ENCODE measurements around the gene ARX. TPM values are rescaled to one million over a fixed set of nuclear protein-coding genes. Genes with fewer than 3 reads are reported as not detected.

The ARX gene
- total and polyA plus RNA-seq, 2 donors (not counting 3 experiments of a cell fraction or from before 2014, with no cell fraction given), result not detected

DNA sequence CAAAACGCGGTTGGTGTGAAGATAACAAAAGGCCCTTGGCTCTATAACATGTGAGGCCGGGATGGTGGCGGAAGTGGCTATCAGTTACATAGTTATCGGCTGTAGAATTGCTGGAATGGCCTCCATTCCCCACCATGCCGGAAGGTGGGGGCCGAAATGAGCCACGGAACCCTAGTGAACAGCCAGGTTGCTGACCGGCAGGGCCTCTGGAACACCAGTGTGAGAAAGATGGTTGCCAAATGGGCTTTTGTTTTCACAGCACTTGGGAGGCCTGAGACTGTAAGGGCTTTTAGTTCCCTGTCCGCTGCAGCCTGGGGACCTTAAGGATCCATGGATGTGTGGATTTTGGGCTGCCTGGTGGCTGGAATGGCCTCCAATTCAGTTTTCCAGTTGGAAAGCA, 23.3 kb upstream of the ARX start:
- H3K27me3 ChIP-seq (ENCODE audit: control insufficient read depth in 2 of 2, insufficient read depth in 2 of 2, low read length in 2 of 2), result no peaks in the 10 kb centered on the region
- no peak overlapping the region for H3K4me3 ChIP-seq (replicated peaks in 1 of 3; ENCODE audit: insufficient read depth in 1 of 3, low read depth in 1 of 3, low read length in 3 of 3)
- dilution Hi-C loops (cut with MboI; ENCODE audit: extremely low pct_ligation_motif_present, low sequenced_read_pairs) (no loop called here), intact Hi-C loops (cut with micrococcal nuclease) (no loop called here)
- H3K27ac ChIP-seq (ENCODE audit: insufficient read depth, low read depth, low read length), result no peak overlapping the region
- no peaks in the 10 kb centered on the region for H3K9me3 ChIP-seq (replicated peaks; ENCODE audit: control insufficient read depth, insufficient read depth, low read length)
- TF ChIP-seq POLR2AphosphoS5 (IDR thresholded peaks at IDR 0.05; ENCODE audit: insufficient read depth, low read depth, low read length) (no peak), GATA2 (IDR thresholded peaks at IDR 0.05; ENCODE audit: insufficient read depth, insufficient read length, low read depth, low read length) (no peak), JUN (IDR thresholded peaks at IDR 0.05; ENCODE audit: borderline replicate concordance, insufficient read depth, insufficient read length, low read depth) (no peak), MYC (IDR thresholded peaks at IDR 0.05; ENCODE audit: low read depth, low read length) (no peak), POLR2A (IDR thresholded peaks at IDR 0.05; ENCODE audit: low read depth, low read length) (no peak)
- H3K9me1 ChIP-seq (replicated peaks; ENCODE audit: control insufficient read depth, extremely low read depth, insufficient read depth, low read length), result no peaks in the 10 kb centered on the region
- BruUV-seq (replicated peaks), result no TSS peak
- no peak overlapping the region for H3K9ac ChIP-seq (replicated peaks; ENCODE audit: extremely low read depth, insufficient read depth, low read length)
- H3K36me3 ChIP-seq (ENCODE audit: control insufficient read depth in 2 of 2, extremely low read depth in 1 of 2, insufficient read depth in 2 of 2, low read length in 2 of 2), result no peaks in the 10 kb centered on the region
- H3K79me2 ChIP-seq (ENCODE audit: control insufficient read depth, insufficient read depth, low read length), result no peaks in the 10 kb centered on the region
- DNase-seq (ENCODE audit: low read depth, low spot score), result no peak
- CTCF ChIA-PET, result no interaction called here
- H3K4me2 ChIP-seq (ENCODE audit: insufficient read depth, low read length), result no peak overlapping the region
- no peaks in the 10 kb centered on the region for H3K4me1 ChIP-seq (ENCODE audit: control insufficient read depth, extremely low read depth, insufficient read depth, low read length)
- no peak overlapping the region for H2AFZ ChIP-seq (ENCODE audit: low read depth, low read length)
- no peaks in the 10 kb centered on the region for H4K20me1 ChIP-seq (replicated peaks; ENCODE audit: control insufficient read depth, extremely low read depth, insufficient read depth, low read length)
- POLR2A ChIA-PET, result no interaction called here
- FAIRE-seq, result no peak

DNA sequence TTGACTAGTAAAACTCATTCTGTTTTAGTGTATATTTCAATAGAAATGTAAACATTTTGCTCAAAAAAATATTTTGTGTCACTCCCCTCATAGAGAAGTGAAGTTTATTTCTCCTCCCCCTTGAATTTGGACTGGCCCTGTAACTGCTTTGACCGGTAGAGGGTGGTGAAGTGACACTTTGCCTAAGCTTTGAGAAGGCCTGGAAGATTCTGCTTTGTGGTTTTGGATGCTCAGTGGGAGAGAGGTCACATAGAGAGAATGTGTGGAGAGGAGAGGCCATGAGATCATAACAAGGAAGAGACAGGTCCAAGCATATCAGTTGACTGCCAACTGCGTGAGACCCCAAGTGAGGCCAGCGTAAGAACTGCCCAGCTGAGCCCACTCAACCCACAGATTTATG, 19.1 kb upstream of the ARX start:
- H3K9ac ChIP-seq (replicated peaks; ENCODE audit: extremely low read depth, insufficient read depth, low read length), result no peak overlapping the region
- H3K4me3 ChIP-seq (replicated peaks in 1 of 3; ENCODE audit: insufficient read depth in 1 of 3, low read depth in 1 of 3, low read length in 3 of 3), result no peak overlapping the region
- H3K9me1 ChIP-seq (replicated peaks; ENCODE audit: control insufficient read depth, extremely low read depth, insufficient read depth, low read length), result no peaks in the 10 kb centered on the region
- no peaks in the 10 kb centered on the region for H3K79me2 ChIP-seq (ENCODE audit: control insufficient read depth, insufficient read depth, low read length)
- TF ChIP-seq, protein P1, sequence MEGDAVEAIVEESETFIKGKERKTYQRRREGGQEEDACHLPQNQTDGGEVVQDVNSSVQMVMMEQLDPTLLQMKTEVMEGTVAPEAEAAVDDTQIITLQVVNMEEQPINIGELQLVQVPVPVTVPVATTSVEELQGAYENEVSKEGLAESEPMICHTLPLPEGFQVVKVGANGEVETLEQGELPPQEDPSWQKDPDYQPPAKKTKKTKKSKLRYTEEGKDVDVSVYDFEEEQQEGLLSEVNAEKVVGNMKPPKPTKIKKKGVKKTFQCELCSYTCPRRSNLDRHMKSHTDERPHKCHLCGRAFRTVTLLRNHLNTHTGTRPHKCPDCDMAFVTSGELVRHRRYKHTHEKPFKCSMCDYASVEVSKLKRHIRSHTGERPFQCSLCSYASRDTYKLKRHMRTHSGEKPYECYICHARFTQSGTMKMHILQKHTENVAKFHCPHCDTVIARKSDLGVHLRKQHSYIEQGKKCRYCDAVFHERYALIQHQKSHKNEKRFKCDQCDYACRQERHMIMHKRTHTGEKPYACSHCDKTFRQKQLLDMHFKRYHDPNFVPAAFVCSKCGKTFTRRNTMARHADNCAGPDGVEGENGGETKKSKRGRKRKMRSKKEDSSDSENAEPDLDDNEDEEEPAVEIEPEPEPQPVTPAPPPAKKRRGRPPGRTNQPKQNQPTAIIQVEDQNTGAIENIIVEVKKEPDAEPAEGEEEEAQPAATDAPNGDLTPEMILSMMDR (IDR thresholded peaks at IDR 0.05; ENCODE audit: extremely low read depth in 1 of 2, insufficient read depth in 1 of 2, low read depth in 1 of 2, low read length in 2 of 2), result no peak
- no peak for TF ChIP-seq POLR2AphosphoS5 (IDR thresholded peaks at IDR 0.05; ENCODE audit: insufficient read depth, low read depth, low read length)
- TF ChIP-seq, protein P2, sequence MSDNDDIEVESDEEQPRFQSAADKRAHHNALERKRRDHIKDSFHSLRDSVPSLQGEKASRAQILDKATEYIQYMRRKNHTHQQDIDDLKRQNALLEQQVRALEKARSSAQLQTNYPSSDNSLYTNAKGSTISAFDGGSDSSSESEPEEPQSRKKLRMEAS (IDR thresholded peaks at IDR 0.05; ENCODE audit: insufficient read depth, insufficient read length), result no peak
- TF ChIP-seq GATA2 (IDR thresholded peaks at IDR 0.05; ENCODE audit: insufficient read depth, insufficient read length, low read depth, low read length), result no peak
- no peak for TF ChIP-seq FOS (IDR thresholded peaks at IDR 0.05; ENCODE audit: borderline replicate concordance, insufficient read depth, low read length)
- no peak for TF ChIP-seq POLR2A (IDR thresholded peaks at IDR 0.05; ENCODE audit: low read depth, low read length)
- no peak for TF ChIP-seq JUN (IDR thresholded peaks at IDR 0.05; ENCODE audit: borderline replicate concordance, insufficient read depth, insufficient read length, low read depth)
- no peak for TF ChIP-seq EZH2 (IDR thresholded peaks at IDR 0.05; ENCODE audit: borderline replicate concordance, low read depth, low read length, severe bottlenecking)
- no peak for TF ChIP-seq MYC (IDR thresholded peaks at IDR 0.05; ENCODE audit: low read depth, low read length)
- no peak overlapping the region for H3K27ac ChIP-seq (ENCODE audit: insufficient read depth, low read depth, low read length)
- no peaks in the 10 kb centered on the region for H3K36me3 ChIP-seq (ENCODE audit: control insufficient read depth in 2 of 2, extremely low read depth in 1 of 2, insufficient read depth in 2 of 2, low read length in 2 of 2)
- DNase-seq (ENCODE audit: low read depth, low spot score) (no peak), FAIRE-seq (no peak)
- H3K4me1 ChIP-seq (ENCODE audit: control insufficient read depth, extremely low read depth, insufficient read depth, low read length), result no peaks in the 10 kb centered on the region
- dilution Hi-C loops (cut with MboI; ENCODE audit: extremely low pct_ligation_motif_present, low sequenced_read_pairs), result no loop called here
- no peaks in the 10 kb centered on the region for H4K20me1 ChIP-seq (replicated peaks; ENCODE audit: control insufficient read depth, extremely low read depth, insufficient read depth, low read length)
- no peaks in the 10 kb centered on the region for H3K9me3 ChIP-seq (replicated peaks; ENCODE audit: control insufficient read depth, insufficient read depth, low read length)
- ChIA-PET CTCF (interaction anchor here (2.4 kb wide), 1 partner anchor 109 kb away, joined by 8 read pairs; no protein-coding TSS in a partner anchor), POLR2A (no interaction called here)
- BruUV-seq (replicated peaks), result no TSS peak
- no peak overlapping the region for H3K4me2 ChIP-seq (ENCODE audit: insufficient read depth, low read length)
- no peaks in the 10 kb centered on the region for H3K27me3 ChIP-seq (ENCODE audit: control insufficient read depth in 2 of 2, insufficient read depth in 2 of 2, low read length in 2 of 2)
- intact Hi-C loops (cut with micrococcal nuclease), result no loop called here
- no peak overlapping the region for H2AFZ ChIP-seq (ENCODE audit: low read depth, low read length)
